ENCODE results near the gene DNAH3. TPM values are rescaled to one million over a fixed set of nuclear protein-coding genes. Genes with fewer than 3 reads are reported as not detected.

Gene DNAH3
- total RNA-seq, 4 donors from 2014 or later = 0.72 to 1.8 (median 1.4) TPM

DNA sequence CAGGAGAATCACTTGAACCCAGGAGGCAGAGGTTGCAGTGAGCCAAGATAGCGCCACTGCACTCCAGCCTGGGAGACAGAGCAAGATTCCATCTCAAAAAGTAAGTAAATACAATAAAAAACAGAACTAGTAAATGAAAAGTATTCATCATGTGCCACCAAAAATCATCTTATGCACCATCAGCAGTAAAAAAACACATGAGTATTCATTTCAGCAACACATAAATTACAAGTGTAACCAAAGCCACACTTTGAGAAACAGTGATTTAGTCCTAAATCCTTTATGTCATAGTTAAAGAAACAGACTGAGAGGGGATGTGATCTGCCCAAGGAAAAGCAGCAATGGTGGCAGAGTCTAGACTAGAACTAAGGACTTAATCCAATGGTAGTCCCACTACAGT is 263.4 kb downstream of the DNAH3 start:
- TF ChIP-seq, protein P1, sequence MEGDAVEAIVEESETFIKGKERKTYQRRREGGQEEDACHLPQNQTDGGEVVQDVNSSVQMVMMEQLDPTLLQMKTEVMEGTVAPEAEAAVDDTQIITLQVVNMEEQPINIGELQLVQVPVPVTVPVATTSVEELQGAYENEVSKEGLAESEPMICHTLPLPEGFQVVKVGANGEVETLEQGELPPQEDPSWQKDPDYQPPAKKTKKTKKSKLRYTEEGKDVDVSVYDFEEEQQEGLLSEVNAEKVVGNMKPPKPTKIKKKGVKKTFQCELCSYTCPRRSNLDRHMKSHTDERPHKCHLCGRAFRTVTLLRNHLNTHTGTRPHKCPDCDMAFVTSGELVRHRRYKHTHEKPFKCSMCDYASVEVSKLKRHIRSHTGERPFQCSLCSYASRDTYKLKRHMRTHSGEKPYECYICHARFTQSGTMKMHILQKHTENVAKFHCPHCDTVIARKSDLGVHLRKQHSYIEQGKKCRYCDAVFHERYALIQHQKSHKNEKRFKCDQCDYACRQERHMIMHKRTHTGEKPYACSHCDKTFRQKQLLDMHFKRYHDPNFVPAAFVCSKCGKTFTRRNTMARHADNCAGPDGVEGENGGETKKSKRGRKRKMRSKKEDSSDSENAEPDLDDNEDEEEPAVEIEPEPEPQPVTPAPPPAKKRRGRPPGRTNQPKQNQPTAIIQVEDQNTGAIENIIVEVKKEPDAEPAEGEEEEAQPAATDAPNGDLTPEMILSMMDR (IDR thresholded peaks at IDR 0.05) = no peak
- no peak for TF ChIP-seq POLR2A (IDR thresholded peaks at IDR 0.05)
- no peak overlapping the region for H3K4me3 ChIP-seq (ENCODE audit: low read depth, poor library complexity, severe bottlenecking)
- no peak for DNase-seq (ENCODE audit: low spot score in 2 of 2)
- 86 to 92% methylated on average over 1 of the region's 1 CpG for WGBS, 2 donors
- intact Hi-C loops (cut with DNase I; ENCODE audit: low total_unique reads) = no loop called here

DNA sequence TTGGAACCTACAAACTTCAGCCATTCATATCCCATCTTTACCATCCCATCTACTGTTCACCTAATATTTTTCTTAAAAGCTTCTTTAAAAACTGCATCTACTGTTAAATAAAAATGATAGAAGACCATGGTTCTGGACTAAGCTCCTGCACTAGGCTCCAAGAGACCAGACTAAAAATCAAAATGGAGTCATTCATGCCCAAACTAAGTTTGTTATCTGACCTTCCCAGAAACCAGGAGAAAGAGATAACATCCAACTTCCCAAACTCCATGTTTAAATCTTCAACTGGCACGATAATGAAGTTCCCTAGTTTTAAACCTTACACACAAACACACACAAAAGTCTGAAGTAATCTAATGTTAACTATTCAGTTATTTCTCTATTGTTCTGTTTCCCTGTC is 264.3 kb downstream of the DNAH3 start:
- H3K4me3 ChIP-seq (ENCODE audit: low read depth, poor library complexity, severe bottlenecking) = no peak overlapping the region
- DNase-seq (ENCODE audit: low spot score in 2 of 2) = no peak
- intact Hi-C loops (cut with DNase I; ENCODE audit: low total_unique reads) = no loop called here
- no peak for TF ChIP-seq POLR2A (IDR thresholded peaks at IDR 0.05)
- TF ChIP-seq, protein P1 (IDR thresholded peaks at IDR 0.05) = no peak
- 28 to 44% methylated on average over 1 of the region's 1 CpG for WGBS, 2 donors

DNA sequence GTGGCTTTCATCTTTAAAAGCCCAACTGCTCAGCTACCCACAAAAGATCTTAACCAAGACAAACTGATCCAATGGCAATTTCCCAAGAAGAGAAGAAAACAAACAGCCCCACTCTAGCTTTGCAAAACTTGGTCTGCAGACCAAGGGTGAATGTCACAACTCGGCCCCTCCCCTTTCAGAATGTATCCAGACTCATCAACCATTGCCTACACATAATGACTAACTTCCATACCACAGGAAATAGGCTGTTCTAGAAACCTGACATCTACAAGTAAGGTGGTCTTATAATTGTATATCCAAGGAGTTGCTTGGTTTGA is 266.4 kb downstream of the DNAH3 start:
- TF ChIP-seq, protein P1 (IDR thresholded peaks at IDR 0.05) = no peak
- no peak overlapping the region for H3K4me3 ChIP-seq (ENCODE audit: low read depth, poor library complexity, severe bottlenecking)
- no peak for DNase-seq (ENCODE audit: low spot score in 2 of 2)
- 44 to 52% methylated on average over 1 of the region's 1 CpG for WGBS, 2 donors
- intact Hi-C loops (cut with DNase I; ENCODE audit: low total_unique reads) = no loop called here

DNA sequence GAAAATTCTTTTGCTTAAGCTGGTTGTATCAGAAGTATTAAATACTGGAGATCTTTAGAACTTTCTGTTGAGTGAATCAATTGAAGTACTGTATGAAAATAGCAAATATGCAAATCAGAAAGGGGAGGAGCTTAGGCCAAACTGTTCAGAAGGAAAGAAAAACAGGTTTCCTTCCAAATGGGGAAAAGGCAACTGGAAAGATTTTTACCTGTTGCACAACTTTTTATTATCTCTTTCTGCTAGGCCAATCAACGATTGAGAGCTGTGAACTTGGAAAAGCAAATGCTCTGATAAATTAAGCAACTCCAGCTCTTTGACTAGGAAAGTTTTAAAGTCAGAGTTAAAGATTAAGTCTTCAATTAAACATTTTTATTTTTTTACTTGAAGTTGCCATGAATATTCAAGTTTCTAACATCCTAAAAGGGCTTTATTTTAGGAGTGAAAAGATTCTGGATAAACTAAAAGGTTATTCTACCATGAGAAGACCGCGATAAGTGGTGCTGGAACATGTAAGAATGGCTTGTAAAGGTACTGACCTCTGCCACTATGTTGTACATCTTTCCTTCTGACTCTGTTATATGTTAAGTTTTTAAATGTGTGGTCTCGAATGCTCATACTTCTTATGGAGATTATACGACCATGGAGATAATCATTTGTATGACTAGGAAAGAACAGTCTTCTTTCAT is 266.9 kb downstream of the DNAH3 start:
- H3K4me3 ChIP-seq (ENCODE audit: low read depth, poor library complexity, severe bottlenecking) = no peak overlapping the region
- 62 to 65% methylated on average over 5 of the region's 5 CpGs for WGBS, 2 donors
- intact Hi-C loops (cut with DNase I; ENCODE audit: low total_unique reads) = no loop called here
- TF ChIP-seq, protein P1 (IDR thresholded peaks at IDR 0.05) = no peak
- no peak for TF ChIP-seq POLR2A (IDR thresholded peaks at IDR 0.05)
- no peak for DNase-seq (ENCODE audit: low spot score in 2 of 2)

Other genes with a start within 250 kb of the DNAH3 start
- gene LDAF1, start 7.8 kb upstream of the DNAH3 start, total RNA-seq = 100 to 1,000 TPM; 188 to 208 (median 200) TPM
- gene ZP2, start 60.7 kb upstream of the DNAH3 start, total RNA-seq = under 1 TPM in 1 of 4 donors, not detected in 3; 0.32 TPM
- under 1 TPM in 1 of 4 donors, not detected in 3; 0.13 TPM for gene ANKS4B, start 82.9 kb upstream of the DNAH3 start, total RNA-seq
- 1 to 10 TPM; 1.5 to 2.8 (median 2.2) TPM for gene CRYM, start 127.4 kb upstream of the DNAH3 start, total RNA-seq